ENCODE results near the gene IMP4.

The IMP4 gene

DNA sequence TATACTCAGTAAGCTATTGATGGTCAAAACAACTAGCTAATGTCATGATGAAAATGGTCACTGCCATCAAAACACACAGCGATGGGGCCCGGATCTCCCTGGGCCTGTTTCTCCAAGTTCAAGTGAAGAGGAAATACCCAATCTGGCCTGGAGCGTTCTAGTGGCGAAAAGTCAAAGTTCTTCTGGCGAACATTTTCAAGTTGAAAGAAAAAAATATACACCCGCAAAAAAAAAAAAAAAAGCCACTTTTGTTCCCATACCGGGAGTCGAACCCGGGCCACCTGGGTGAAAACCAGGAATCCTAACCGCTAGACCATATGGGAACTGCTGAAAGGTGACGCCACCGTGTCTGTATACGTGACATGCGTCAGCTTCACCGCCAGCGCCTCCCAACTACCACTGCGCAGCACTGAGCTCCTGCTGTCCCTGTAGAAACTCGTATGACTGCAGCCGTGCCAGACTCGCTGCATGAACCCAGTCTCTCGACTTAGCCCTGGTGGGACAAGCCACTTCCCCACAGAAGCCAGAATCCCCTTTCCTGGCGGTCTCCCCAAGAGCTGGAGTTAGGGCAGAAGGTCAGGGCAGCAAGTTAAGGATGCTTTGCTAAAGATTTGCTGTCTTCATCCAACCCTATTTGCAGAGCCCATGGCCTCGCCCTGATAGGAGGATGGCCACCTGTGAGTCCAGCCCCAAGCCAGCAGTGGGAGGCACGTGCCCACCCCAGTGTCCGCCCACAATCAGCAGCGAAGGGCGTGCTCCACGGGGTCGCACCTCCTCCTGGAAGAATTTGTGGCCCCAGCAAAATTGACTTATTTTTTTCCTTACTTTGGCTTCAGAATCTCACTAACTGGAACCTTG is 5.6 kb upstream of the IMP4 start:
- DNase-seq (ENCODE audit: low spot score) = peak; percentile 36

DNA sequence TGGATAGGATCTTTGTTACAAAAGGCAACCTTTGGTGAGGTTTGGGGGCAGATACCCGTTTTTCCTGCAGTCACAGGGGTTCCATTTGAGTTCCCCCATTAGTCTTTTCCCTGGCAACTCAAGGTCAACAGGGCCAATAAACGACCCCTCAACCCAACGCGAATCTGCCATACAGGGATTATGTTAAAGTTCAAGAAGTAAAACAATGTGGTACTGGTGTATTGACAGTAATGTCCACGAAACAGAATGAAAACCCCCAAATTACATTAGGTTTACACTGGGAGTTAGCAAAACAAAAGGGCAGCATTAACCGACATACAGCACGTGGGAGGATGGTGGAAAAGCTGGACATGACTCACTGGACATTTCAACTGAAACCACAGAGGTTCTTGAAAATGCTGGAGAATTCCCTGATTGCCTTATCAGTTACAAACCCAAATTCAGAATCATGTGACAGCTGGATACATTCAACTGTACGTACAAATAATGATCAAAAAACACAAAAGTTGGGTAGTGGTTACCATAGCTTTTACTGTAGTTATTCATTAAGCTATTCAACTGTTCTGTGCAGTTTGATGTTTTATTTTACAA is 4.9 kb upstream of the IMP4 start:
- DNase-seq (ENCODE audit: low spot score) = no peak

DNA sequence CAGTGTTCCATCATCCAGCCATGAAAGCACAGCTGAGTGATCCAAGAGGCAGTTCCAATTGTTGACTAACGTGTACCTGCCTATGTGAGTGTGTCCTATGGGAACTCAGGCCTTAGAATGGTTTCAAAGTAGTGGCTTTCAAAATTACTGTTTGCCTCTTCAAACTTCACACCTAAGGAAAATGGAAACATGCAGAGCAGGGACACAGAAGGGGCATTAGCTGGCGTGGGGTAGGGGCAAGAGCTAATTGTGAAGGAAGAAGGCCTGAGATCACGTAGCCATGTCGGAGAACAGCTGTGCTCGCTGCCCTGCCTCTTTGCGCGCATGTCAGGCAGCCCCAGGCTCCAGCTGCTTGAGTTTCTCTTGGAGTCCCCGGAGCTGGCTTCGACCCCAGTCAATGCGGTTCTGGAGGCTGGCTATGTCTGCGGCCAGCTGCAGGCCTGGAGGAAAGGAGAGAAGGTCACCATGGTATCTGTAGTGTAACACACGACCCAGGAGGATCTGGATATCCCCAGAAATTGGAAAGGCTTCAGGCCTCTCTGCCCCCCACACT is 3.8 kb upstream of the IMP4 start:
- DNase-seq (ENCODE audit: low spot score) = no peak

DNA sequence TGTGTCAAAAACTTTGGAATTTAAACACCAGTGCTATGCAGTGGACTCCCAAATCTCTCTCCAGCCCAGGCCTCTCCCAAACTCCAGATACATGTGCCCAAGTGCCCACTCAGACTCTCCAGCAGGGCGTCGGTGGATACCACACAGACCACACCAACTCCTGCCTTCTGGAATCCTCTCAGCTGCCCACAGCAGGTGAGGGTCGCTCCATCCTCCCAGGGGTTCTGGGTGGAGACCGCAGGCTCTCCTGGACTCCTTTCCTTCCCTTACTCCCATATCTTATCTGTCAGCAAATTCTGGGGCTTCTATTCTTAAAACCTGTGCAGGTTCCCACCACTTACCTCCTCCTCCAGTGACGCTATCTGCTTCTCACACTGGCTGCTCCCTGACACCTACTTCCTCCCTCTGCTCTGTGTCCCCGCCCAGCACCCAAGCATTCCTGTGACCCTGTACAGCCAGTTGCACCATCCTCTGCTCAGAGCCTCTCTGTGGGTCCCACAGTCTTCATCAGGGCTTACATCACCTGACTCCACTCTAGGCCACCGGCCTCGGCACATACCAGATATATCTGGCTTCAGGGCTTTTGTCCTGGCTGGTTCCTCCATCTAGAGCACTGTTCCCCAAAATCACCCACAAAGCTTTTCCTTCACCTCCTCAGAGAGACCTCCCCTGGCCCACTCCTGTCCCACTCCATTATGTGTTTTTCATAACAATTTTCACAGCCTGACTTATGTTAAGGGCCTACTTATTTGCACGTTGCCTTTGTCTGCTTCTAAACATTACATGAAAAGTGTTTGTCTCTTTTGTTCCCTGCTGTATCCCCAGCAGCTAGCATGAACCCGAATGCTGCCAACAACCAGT is 2.6 kb upstream of the IMP4 start:
- no peak for DNase-seq (ENCODE audit: low spot score)

DNA sequence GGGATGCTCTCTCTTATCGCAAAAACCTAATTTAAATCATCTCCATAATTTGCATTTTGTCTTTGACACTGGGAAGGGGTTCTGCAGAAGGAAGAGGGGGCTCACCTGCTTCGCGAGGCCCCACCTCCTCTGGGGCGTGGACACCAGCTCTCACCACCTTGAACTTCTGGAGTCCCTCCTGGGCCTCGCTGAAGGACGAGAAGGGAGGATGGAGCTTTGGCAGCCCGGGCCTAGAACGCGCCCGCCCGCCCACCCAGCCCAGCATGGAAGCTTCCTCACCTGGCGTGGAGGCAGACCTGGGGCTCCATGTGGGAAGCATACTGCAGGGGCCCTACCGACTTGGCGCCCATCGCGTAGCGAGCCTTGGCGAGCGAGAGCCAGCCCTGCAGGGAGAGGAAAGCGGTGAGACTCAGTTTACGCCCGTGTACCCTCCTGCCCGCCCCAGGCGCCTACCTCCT is 1.1 kb upstream of the IMP4 start:
- DNase-seq (ENCODE audit: low spot score) = no peak

DNA sequence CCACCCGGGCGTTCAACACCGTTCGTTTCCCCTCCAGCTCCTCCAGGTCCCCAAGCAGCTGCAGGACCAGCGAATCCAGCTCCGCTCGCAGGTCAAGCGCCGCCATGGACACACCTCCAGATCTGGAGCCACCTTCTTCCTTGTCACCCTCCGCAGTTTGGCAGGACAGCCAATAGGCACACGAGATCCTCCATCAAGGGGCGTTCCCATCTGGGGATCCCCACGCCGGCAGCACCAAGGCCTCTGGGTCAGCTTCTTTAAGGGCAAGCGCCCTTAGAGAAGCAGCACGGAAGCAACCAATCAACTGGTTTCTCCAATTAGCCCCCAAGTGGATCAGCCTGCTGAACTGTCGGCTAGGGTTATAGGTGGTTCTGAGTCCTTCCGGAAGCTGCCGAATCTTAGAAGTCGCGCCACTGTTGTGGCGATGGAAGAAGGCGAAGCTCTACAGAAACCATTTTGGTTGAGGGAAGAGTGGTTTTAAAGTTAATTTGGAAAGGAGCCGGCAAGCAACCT is 621 bp upstream of the IMP4 start:
- peak; percentile 88 for DNase-seq (ENCODE audit: low spot score)

DNA sequence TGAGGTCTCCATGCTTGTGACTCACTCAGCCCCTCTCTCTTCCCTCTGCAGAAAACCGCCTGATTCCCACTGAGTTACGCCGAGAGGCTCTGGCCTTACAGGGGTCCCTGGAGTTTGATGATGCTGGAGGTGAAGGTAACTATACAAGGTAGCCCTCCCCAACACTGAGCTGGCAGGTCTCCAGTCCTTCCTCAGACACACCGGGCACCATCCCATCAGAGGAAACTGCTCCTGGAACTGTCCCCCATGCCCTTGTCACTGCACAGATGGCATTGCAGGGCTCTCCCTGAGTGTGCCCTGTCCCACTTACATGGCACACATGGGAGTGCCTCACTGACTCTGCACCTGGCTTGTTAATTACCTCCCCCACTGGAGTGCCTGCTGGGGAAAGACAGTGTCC is 1.9 kb downstream of the IMP4 start:
- DNase-seq (ENCODE audit: low spot score) = no peak

DNA sequence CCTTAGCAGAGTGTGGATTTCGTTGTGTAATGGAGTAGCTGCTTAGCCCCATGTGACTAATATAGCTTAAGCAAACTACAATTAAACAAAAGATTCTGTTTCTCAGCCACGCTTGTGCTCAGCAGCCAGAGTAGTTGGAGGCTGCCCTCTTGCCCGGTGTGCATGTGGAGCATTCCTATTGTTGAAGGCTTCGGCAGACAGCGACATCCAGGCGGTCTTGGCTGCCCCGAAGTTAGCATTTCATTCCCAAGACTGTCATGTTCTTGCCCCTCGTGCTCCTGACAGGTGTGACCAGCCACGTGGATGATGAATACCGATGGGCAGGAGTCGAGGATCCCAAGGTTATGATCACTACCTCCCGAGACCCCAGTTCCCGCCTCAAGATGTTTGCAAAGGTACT is 2.4 kb downstream of the IMP4 start:
- no peak for DNase-seq (ENCODE audit: low spot score)

DNA sequence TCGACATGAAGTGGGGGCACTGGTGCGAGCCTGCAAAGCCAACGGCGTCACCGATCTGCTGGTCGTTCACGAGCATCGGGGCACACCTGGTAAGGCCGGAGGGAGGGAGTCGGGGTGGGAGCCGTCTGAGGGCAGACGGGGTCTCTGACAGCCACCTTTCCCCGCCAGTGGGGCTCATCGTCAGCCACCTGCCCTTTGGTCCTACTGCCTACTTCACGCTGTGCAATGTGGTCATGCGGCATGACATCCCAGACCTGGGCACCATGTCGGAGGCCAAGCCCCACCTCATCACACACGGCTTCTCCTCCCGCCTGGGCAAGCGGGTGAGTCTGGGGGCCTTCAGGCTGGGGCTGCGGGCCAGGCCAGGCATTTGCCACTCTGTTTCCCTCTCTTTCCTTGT is 2.9 kb downstream of the IMP4 start:
- DNase-seq (ENCODE audit: low spot score) = no peak

DNA sequence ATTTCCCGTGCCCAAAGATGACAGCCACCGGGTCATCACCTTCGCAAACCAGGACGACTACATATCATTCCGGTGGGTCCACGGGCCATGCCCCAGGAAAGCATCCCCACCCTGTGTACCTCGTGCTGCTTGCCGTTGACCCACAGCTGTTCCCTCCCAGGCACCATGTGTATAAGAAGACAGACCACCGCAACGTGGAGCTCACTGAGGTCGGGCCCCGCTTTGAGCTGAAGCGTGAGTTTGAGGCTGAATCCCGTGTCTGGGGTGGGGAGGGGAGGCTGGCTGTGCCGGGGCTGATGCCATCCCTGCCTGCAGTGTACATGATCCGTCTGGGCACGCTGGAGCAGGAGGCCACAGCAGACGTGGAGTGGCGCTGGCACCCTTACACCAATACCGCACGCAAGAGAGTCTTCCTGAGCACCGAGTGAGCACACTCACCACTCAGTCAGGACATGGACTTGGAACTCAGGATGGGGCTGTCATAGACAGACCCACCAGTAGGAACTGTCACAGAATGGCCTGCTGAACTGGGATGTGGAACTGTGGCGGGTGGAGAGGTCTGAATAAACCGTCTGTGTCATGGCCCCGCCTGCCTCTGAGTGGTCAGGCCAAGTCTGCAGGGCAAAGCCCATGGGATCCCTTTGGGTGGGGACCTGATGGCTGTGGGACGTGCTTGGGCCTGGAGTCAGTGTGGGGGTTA is 3.5 kb downstream of the IMP4 start:
- DNase-seq (ENCODE audit: low spot score) = no peak

DNA sequence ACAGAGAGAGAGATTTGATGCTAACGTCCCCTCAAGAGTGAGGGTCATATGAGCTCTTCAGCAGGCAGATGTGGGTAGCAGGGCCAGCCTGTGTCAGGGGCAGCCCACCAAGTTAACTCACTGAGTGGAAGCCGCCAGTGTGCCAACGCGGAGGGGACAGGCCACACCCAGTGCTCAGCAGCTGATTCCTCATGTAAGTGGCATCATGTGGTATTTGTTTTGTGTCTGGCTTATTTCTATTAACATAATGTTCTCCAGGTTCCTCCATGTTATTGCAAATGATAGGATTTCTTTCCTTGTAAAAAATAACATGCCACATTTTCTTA is 4.0 kb downstream of the IMP4 start:
- no peak for DNase-seq (ENCODE audit: low spot score)

DNA sequence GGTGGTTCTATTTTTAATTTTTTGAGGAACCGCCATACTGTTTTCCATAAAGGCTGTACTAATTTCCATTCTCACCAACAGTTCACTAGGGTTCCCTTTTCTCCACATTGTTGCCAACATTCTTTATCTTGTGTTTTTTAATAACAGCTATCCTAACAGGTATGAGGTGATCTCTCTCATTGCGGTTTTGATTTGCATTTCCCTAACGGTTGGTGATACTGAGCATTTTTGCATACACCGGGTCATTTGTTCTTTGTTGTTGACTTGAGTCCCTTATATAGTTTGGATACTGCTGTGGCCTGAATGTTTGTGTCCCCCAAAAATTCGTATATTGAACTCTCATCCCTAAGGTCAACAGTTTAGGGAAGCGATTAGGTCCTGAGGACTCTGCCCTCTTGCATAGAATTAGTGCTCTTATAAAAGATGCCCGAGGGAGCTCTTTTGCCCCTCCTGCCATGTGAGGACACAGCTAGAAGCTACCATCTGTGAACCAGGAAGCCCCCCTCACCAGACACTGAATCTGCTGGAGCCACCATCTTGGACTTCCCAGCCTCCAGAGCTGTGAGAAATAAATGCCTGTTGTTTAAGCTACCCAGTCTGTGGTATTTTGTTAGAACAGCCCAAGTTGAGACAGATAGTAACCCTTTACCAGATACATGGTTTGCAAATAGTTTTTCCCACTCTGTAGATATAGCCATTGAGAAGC is 4.7 kb downstream of the IMP4 start:
- no peak for DNase-seq (ENCODE audit: low spot score)

DNA sequence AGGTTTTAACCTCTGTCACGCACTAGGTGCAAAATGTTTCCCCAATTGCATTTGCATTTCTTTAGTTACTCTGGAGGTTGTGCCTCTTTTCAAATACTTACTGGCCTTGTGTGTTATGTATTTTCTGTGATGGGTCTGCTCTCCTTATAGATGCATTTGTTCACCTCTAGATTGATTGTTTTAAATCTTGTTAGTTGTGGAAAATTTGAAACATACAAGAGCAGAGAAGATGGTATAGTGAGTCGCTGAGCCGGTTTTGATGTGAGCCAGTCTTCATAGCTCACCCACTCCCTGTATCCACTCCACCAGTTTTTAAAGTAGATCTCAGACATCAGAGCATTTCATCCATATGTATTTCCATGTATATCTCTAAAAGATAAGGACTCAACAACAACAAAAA is 6.5 kb downstream of the IMP4 start:
- DNase-seq (ENCODE audit: low spot score) = no peak

DNA sequence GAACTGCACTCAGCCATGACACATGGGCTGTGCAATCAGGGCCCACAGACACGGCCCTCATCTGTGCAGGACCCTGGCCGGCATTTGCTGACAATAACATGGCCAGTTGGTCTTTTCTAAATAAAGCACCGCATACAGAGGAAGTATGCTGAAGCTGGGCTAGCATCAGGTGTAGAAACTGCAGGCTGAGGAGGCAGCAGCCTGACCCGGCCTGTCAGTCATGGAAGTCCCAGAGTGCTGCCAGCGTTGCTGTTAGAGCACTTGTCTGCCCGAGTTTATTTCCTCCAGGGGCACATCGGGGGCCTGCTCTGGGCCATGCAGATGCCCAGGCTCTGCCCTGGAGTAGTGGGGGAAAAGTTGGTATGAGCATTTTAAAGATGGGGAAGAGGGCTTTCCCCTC is 9.0 kb downstream of the IMP4 start:
- DNase-seq (ENCODE audit: low spot score) = no peak

DNA sequence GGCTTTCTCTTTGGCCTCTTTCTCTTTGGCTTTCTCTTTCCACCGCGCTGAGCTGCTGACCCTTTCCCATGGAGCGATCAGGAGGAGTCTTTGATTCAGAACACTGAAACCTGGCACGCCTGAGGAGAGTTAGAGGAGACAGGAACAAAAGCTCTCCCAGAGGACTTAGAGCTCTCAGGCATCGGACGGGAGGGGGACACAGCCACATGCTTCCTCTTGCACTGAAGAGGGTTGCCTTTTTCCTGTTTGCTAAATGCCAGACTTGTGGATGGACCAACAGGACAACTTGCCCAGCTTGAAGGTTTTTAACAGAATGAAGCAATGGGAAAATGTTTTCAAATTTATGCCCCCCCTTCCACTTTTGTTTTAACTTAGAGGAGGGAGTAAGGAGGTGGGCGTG is 9.5 kb downstream of the IMP4 start:
- DNase-seq (ENCODE audit: low spot score) = no peak

DNA sequence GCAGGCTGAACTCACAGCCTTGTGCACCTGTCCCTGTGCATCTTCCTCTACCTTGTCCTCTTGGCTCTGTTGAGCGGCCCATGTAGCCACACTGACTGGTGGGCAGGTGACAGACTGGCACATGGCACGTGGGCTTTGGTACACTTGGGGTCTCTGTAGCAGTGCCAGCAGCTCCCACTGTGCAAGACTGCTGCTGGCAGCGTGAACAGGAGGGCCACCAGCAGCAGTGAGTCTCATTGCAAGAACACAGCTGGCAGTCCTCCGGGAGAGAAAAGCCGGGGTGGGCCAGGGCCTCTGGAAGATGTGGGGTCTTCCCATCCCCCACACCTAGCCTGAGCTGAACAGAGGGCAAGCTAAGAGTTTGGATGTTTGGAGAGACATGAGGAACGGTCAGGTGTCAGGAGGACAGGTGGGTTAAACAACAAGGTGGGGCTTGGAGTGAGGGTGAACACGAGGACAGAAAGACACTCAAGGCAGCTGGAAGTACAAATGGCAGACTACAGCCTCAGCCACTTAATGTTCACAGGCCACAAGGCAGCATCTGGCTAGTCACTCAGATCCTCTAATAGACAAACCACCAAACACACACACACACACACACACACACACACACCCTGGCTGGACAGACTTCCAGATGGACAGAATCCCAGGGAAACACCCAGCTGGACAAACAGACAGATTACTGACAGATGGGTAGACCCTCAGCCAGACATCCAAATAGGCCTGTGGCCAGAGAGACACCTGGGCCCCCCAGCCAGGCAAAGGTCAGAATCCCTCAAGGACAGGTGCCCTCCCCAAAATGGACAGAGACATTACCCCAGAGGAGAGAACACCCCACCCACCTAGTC is 10.8 kb downstream of the IMP4 start:
- DNase-seq (ENCODE audit: low spot score) = no peak

DNA sequence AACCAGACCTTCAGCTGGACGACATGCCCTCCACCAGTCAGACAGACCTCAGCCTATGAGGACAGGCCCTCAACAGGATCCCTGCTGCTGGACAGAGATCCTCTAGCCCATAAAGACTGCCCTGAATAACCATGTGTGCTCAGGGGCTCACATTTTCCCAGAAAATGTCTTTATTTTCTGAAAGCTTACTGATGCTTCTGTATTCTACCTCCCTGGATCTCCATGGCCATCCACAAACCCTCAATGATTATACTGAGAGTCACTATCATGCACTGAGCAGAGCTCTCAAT is 11.4 kb downstream of the IMP4 start:
- DNase-seq (ENCODE audit: low spot score) = no peak

DNA sequence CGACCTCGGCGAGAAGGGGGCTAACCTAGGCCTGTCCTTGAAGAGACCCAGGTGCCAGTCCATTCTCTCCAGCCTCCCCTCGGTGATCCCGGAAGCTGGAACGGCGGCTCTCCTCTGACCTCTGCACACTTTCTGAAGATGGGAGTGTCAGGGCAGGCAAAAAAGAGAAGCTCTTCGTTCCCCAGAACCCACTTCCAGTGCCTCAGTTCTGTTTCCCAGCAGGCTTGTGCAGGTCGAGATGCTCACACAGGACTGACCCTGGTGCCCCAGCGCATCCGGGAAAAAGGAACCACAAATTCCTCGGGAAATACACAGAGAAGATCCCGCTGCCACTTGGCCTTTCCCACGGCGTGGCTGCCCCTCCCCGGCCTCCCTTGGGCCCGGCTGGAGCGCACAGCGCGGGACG is 12.5 kb downstream of the IMP4 start:
- no peak for DNase-seq (ENCODE audit: low spot score)

DNA sequence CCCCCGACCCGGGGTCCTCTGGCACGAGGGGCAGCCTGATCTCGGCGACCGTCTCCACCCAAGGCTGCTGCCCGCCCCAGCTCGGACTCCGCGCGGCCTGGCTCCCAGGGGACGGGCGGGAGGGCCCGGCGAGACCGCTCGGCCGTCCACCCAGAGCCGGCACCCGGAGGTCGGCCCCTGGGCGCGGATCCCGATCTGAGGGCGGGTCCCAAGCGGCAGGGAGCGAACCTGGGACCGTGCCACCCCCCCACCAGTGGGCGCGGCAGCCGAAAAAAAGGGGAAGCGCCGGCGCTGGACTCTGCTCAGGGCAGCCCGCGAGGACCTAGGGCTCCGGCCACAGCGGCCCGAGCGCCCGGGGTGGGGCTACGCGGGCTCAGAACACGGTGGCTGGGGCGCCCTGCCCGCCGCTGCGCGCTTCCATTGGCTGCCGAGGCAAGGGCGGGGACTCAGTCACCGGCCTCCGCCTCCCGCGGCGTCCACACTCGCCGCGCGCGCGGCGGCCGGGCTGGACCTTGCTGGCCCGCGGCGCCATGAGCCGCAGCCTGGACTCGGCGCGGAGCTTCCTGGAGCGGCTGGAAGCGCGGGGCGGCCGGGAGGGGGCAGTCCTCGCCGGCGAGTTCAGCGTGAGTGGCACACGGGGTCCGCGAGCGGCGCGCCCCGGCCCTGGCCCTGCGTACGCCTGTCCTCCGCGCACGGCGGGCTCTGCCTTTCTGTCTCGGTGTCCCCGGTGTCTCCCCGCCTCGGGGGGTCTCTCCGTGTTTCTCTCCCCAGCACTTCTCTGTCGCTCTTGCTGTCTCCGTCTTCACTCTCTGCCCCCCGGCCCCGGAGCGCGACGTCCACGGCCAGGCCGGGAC is 13.1 kb downstream of the IMP4 start, which contains the start of gene PTPN18:
Gene PTPN18, plus strand, starts transcription at position 479 of the 854 bp plus-strand sequence. Its CDS starts 52 bp downstream, at position 531.
- peak; percentile 74 for DNase-seq (ENCODE audit: low spot score)

All from hematopoietic multipotent progenitor cell treated with erythropoietin and hydrocortisone succinate and interleukin-3 and kit ligand, for 15 days (in vitro differentiated cells).